Measurements from ENCODE around the gene TBX10.
A peak's percentile ranks its signal among the peaks of the same experiment; 100 is the strongest.
"Not testable (repeated sequence)": the region's sequence is repeated elsewhere in the genome, so short reads cannot be mapped to it uniquely, and the experiment has no call there.

The TBX10 gene

DNA sequence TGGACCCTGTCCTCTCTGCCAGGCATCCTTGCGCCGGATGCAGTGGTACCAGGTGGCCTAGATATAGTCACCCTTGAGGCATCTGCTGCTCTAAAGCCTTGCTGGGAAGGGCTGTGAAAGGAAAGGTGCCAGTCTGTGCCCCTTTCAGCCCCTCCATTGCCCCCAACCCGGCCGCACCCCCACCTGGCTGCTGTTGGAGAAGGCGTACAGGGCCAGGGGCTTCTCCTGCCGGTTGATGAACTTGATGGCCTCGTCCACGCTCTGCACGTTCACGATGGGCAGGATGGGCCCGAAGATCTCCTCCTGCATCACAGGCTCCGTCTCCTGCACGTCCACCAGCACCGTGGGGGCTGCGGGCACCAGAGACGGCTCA, 24.6 kb upstream of the TBX10 start:
- DNase-seq (ENCODE audit: low spot score): no peak

DNA sequence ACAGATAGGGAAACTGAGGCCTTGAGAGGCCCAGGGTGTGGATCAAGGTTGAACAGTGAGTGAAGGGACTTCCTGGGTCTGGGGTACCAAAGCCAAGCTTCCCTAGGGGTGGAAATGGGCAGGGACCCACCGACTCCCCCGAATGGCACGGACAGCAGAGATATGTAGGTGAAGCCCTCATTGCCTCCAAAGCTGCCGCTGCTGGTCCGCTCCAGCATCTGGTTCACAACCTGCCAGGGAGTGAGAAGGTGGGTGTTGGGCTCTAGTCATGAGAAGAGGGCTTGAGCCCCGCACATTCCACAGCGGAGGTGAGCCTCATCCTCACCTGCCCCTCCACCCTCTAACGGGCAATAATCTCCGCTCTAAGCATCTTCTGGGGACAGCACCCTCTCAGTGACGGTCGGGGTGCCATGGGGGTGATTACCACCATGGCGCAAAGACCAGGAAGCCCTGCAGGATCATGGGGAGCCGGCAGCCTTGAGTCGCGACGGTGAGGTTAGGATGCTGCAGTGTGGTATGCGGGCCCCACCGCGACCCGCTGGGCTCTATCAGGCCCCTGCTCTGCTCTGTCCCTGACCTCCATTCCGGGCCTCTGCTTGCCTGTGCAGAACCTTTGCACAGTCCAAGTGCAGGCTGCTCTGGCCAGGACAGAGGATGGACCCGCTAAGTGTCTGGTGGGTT, 24.1 kb upstream of the TBX10 start:
- no peak for DNase-seq (ENCODE audit: low spot score)

DNA sequence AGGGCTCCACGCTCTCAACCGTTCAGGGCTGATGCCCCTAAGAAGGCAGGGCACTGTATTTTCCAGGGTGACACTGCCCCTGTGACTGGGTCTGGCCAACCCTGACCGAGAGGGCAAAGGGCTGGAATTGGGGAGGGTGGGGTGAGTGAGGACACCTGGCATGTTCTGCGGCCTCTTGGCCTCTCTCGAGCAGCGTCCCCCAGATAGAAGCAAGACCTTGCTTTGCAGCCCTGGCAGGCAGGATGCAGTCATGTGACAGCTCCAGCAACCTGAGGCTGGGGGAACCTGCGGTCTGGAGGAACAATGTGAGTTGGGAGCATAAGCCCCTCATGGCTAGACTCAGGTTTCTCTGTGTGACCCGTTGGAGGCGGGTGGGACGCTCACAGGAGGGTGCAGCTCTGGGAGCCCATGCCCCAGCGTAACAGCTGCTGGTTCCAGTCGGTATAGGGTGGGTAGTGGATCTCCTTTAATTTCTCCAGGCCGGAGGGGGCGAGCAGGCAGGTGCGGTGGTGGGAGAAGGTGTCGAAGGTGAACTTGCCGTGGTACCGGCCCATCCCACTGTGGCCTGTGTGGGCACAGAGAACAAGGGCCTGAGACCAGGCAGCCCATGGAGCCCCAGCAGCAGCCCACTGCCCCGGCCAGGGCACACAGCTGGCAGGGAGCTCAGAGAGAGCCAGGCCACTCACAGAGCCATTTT, 23.4 kb upstream of the TBX10 start:
- no peak for DNase-seq (ENCODE audit: low spot score)

DNA sequence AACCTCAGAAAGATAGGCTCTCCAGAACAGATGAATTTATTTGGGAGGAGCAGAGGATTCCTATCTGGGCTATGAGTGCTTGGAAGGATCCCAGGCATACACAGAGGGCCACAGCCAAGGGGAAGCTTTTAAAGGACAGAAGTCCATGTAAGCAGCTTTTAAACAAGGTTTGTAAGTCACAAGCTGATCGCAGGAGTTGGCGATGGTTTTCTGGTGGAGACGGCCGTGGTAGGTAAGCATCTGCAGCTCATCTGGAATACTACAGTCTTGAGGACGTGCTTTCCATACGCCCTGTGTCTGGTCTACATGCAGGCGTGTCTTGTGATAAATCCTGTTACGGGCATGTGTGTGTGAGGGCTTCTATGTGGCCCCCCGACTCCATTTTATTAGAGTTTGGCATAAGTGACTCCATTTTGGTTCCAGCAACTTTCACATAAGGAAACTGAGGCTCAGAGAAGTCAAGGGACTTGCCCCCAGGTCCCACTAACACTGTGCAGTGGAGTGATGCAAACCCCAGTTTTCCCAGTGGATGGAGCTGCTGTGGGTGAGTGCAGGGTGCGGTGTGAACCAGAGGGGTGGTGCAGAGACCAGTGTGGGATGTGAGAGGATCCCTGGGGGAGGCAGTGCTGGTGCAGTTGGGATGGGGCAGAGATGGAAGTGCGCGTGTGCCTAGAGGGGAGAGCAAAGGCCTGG, 22.7 kb upstream of the TBX10 start:
- DNase-seq (ENCODE audit: low spot score): no peak

DNA sequence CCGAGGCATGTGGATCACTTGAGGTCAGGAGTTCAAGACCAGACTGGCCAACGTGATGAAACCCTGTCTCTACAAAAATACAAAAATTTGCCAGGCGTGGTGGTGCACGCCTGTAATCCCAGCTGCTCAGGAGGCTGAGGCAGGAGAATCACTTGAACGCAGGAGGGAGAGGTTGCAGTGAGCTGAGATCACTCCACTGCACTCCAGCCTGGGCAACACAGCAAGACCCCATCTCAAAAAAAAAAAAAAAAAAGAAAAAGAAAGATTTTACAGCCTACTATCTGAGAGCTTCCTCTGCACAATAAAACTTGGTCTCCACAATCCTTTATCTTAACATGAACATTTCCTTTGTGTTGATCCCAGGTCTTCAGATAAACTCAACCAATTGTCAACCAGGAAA, 21.2 kb upstream of the TBX10 start:
- DNase-seq (ENCODE audit: low spot score): not testable (repeated sequence)

DNA sequence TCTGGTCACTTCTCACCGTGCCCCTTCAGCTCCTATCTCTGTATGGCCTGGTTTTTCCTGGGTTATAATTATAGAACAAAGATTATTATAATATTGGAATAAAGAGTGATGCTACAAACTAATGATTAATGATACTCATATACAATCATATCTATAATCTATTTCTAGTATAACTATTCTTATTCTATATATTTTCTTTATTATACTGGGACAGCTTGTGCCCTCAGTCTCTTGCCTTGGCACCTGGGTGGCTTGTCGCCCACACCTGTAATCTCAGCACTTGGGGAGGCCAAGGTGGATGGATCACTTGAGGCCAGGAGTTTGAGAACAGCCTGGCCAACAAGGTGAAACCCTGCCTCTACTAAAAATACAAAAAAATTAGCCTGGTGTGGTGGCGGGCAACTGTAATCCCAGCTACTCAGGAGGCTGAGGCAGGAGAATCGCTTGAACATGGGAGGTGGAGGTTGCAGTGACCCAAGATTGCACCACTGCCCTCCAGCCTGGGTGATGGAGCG, 20.1 kb upstream of the TBX10 start:
- DNase-seq (ENCODE audit: low spot score): not testable (repeated sequence)

DNA sequence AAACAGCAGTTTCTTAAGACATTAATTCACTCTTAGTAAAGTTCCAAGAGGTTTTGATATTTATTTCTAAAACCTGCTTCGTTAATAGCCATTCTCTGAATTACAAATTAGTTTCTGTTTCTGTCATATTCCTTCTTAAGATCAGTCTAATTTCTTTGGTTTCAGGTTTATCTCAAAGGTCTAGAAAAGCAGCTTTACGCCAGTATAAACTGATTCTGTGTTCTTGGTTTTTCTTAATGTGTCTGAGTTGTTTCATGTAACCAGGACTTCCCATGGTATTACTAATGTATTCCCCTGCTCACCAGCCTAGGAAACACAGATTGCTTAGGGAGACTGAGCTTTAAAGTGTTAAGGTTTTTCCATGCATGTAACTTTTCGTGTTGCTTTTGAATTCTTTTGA, 17.7 kb upstream of the TBX10 start:
- no peak for DNase-seq (ENCODE audit: low spot score)

DNA sequence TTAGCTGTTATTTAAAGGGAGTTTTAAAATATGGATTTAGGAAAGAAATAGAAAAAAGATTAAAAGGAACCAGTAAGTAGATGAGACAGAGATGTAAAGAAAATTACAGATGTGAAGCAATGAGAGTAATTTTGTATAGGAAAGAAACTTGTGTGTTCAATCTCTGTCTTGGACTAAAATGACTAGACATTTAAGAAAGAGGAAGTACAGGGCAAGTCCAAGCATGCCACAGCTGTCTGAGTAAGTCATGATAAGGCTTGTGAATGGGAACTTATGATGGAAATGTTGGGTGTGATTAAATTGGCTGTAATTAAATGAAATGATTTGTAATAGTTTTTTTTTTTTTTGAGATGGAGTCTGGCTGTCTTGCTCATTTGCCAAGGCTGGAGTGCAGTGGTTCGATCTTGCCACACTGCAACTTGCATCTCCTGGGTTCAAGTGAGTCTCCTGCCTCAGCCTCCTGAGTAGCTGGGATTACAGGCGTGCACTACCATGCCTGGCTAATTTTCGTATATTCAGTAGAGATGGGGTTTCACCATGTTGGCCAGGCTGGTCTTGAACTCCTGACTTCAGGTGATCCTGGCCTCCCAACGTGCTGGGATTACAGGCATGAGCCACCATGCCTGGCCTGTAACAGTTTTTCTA, 16.8 kb upstream of the TBX10 start:
- no peak for DNase-seq (ENCODE audit: low spot score)

DNA sequence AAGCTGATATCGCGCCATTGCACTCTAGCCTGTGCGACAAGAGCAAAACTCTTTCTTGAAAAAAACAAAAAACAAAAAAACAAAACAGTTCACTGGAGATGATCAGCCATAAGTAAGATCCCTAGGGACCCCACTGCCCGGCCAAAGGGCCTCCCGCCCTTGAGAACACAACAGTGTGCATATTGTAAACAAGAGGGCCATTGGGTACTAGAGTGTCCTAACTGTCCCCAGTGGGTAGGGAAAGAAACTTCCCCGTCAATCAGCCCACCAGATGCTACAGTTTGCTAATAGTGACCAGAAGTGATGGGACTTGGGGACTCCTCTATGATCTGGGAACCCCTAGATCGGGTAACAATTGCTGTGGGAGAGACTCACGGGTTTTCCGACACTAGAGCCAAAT, 14.7 kb upstream of the TBX10 start:
- DNase-seq (ENCODE audit: low spot score): no peak

DNA sequence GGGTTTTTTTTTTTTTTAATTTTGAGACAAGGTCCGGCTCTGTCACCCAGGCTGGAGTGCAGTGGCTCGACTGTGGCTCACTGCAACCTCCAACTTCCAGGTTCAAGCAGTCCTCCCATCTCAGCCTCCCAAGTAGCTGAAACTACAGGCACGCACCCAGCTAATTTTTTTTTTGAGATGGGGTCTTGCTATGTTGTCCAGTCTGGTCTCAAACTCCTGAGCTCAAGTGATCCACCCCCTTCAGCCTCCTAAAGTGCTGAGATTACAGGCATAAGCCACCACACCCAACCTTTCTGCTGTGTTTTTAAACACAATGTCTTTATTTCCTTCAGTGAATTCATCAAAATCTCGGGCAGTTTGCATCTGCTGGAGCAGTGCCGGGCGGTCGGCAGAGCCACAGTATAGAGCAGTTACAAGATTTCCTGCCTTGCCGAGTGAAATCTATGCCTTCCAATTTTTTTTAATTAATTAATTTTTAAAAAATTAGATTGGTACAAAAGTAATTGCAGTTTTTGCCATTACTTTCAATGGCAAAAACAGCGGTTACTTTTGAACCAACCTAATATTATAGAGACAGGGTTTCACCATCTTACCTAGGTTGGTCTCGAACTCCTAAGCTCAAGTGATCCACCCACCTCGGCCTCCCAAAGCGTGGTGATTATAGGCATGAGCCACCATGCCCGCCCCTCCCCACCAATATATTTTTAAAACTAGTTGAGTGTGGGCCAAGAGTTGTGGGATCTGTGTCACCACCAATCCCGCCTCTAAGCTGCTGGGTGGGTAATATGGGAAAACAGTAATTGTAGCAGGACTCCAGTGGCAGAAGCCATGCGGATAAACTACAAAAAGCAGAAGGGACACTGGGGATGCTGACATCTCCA, 13.6 kb upstream of the TBX10 start:
- no peak for DNase-seq (ENCODE audit: low spot score)

DNA sequence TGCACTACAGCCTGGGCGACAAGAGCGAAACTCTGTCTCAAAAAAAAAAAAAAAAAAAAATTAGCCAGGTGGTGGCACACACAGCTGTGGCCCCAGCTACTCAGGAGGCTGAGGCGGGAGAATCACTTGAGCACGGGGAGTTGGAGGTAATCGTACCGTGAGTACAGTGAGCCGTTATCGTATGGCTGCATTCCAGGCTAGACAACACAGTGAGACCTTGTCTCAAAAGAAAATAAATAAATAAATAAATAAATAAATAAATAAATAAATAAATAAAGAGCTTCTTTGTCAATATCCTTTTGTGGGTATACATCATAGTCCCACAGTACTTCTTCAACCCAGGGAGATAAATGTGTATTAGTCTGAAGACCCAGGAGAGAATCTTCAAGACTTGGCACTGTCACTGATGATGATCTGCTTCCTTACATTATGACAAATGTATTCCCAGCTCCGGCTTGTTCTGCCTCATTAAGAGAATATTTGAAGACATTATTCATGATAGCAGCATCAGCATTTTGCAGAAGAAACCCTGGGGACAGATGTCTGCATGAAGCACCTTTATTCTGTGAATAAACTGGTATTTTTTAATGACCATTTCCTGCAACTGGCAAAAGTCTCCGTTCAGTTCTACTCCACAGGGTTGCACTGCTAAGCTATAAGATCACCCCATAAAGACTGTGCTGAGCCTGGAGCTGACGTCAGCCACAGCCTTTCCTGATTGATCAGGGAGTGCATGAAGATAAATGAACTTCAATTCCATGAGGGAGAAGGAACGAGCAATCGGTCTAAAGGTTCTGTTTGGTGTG, 12.6 kb upstream of the TBX10 start:
- DNase-seq (ENCODE audit: low spot score): no peak

DNA sequence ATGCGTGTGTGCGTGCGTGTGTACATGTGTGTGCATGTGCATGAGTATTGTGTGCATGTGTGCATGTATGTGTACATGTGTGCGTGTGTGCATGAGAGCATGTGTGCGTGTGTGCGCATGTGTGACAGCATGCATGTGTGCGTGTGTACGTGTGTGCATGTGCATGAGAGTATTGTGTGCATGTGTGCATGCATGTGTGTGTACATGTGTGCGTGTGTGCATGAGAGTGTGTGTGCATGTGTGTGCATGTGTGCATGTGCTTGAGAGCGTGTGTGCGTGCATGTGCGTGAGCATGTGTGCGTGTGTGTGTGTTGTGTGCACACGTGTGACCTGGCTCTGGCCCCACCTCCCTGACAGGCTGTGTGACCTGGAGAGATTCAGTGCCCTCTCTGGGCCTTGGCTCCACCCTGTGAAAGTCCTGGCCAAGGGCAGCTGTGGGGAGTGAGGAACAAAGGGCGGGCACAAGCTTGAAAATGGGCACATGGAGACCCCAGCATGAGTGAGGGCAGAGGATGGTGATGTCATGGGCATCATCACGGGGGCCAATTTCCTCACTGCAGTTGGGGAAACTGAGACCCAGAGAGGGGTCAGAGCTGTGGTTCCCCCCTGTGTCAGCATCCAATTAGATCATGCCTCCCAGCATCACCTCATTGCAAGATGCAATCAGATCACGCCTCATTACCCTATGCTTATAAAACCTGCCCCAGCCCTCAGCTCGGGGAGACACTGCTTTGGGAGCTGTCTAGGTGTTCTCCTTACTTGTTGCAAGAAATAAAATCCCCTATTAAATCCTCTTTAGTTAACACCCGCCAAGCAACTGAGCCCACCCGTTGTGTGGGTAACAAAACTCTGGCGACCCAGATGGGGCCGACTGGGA, 10.3 kb upstream of the TBX10 start:
- DNase-seq (ENCODE audit: low spot score): peak; percentile 57

DNA sequence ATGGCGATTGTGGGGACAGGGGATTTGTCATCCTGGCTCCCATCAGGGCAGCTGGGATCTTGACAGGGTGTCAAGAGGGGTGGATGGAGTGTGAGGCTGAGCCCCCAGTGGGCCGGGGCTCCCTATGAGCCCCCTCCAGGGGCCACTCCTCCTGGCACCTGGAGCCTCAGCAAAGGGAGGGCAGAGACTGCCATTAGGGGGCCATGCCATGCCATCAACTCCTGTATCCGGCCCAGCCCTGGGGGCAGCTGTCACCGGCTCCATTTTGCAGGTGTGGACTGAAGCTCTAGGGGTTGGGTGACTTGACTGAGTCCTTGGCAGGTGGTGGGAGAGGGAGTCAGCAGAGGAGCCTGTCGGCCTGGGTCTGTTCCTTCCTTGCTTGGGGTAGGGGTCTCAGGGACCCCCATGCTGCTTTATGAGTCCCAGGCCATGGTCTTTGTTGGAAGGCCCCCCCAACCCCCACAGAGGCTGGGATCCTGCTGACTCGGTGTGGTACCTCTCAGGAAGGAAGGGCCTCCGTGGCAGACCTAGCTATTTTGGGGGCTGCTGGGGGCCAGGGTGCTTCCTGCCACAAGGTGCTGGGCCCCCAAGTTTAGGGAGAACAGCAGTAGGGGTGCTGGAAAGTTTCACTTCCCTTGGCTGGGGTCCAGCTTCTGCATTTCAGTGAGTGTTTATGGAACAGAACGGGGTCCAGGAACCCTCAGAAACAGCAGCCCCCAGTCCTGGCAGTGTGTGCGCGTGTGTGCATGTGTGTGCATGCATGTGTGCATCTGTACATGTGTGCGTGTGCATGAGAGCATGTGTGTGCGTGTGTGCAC, 9.4 kb upstream of the TBX10 start:
- DNase-seq (ENCODE audit: low spot score): peak; percentile 77

DNA sequence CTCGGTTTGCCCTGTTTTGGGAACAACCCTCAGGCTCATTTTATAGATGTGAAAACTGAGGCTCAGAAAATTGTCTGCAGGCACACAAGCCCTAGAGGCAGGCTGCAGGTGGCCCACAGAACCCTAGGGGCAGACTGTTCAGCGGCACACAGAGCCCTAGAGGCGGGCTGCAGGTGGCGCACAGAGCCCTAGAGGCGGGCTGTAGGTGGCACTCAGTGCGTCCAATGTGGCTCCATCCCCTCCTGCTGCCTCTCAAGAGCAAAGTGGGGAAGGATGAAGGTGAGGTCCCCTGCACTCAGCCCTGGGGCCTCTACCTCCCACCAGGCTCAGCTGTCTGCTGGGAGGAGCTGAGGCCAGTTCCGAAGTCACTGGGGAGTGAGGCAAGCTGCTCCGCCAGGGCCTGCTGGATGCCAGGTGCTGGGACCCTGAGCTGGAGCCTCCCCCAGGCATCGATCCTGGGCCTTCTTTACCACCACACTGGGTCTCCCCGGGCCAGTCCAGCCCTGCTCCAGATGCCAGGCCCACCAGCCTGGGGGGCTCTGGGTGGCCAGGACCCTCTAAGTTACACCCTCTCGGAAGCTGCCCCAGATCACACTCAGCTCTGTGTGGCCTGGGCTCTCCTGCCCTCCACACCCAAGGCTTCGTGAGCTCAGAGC, 8.7 kb upstream of the TBX10 start:
- DNase-seq (ENCODE audit: low spot score): peak; percentile 86

DNA sequence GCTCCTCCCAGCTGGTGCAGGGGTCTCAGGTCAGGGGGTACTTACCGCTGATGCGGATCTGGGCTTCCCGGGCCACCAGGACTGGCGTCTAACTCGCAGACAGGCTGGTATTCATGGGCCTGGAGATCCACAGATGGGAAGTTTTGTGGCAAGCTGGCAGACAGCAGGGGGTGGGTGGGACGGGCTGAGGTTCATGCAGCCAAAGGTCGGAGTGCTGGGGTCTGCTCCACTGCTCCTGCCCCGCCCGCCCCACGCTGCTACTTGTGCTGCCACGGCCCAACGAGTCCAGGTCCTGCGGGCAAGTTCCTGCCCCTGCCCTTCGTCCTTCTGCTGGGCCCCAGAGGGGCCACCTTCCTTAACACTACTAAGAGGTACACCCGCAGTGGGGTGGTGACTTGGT, 7.9 kb upstream of the TBX10 start:
- DNase-seq (ENCODE audit: low spot score): no peak

DNA sequence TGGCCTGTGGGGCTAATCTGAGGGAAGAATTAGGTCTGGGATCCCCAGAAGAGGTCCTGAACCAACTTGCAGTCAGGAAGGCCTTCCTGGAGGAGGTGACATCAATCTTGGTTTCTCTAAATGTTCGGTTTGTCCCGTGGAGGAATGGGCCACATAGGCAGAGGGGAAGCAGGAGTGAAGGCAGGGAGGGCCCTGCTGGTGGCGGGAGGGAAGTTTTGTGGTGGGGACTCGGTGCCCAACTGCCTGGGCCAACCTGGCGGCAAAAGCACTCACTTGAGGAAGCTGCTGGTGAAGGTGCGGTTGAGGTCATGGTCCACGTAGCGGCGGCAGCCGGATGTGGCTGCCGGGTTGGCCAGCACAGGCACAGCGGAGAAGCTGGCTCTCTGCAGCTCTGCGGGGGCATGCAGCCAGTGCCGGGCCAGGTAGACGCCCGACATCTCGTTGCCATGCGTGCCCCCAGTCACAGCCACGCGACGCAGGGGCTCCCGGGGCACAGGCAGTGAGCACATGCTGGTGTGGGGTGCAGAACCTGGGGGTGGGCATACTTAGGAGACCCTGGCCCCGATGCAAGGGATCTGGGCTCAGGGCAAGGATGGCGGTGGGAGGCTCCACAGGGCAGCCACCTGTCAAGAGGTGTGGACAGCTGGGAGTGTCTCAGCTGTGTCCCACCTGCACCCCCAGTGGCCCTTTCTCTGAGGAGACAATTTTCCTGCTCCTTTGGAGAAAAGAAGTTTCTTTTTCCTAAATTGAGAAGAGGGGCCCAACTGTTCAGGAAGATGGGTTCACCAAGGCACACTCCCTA, 7.2 kb upstream of the TBX10 start:
- peak; percentile 71 for DNase-seq (ENCODE audit: low spot score)

Data from germinal center (tissue), 1 donor.